Coronary artery (tissue), 2 donors: ENCODE data around the gene CFAP77.

Experiments used
- DNase-seq: peaks from one replicate; pipeline ENCODE4 v3.0.0-alpha.2; 2017; ENCODE audit warnings: low spot score
- H3K27ac ChIP-seq, 2 donors: fragments of 200-600 bp; sonication (generic); one replicate each; pipeline ENCODE4 v1.5.1; 2016 to 2019
- H3K4me3 ChIP-seq: fragments of 200-600 bp; sonication (generic); 2 replicates; pipeline ENCODE4 v1.5.1; 2016; ENCODE audit warnings: mild to moderate bottlenecking, moderate library complexity
- TF ChIP-seq, protein P1 (sequence below): fragments of 200-600 bp; sonication (generic); IDR thresholded peaks from one replicate; pipeline ENCODE4 v1.5.1; 2019; ENCODE audit warnings: antibody characterized with exemption

CFAP77 gene

DNA sequence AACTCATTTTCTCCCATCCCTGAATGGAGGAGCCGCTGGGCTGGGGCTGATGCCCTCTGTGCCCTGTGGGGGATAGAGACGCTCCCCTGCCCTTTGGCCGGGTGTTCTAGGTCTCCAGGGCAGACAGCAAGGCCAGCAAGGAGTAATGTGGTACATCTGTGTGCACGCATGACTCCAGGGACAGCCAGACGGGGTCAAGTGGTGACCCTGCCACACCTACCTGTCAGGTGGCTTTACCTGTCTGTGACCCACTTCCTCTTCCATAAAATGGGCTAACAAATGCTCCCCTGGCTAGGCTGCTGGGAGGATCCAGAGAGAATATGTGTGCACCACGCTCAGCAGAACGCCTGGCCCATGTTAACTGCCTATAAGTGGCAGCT lies 137.0 kb downstream of the CFAP77 start:
- H3K27ac ChIP-seq = no peak overlapping the region
- H3K4me3 ChIP-seq = no peak overlapping the region
- TF ChIP-seq, protein P1, sequence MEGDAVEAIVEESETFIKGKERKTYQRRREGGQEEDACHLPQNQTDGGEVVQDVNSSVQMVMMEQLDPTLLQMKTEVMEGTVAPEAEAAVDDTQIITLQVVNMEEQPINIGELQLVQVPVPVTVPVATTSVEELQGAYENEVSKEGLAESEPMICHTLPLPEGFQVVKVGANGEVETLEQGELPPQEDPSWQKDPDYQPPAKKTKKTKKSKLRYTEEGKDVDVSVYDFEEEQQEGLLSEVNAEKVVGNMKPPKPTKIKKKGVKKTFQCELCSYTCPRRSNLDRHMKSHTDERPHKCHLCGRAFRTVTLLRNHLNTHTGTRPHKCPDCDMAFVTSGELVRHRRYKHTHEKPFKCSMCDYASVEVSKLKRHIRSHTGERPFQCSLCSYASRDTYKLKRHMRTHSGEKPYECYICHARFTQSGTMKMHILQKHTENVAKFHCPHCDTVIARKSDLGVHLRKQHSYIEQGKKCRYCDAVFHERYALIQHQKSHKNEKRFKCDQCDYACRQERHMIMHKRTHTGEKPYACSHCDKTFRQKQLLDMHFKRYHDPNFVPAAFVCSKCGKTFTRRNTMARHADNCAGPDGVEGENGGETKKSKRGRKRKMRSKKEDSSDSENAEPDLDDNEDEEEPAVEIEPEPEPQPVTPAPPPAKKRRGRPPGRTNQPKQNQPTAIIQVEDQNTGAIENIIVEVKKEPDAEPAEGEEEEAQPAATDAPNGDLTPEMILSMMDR = no peak
- no peak for DNase-seq

DNA sequence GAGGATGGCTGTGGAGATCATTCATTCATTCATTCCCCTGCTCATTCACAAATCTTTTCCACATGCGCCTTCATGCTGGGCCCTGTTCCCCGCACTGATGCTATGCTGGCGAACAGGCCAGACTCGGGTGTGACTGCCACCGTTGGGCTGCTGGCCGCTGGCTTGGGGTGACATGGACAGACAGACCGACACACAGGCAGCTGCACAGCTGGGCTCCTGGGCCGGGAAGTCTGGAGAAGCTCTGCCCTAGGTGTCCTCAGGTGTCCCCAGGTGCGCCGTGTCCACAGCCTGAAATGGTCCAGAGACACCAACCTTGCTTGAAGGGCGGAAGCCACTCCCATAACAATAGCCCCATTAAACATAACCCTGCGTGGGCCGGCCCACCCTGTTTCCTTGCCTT lies 137.4 kb downstream of the CFAP77 start:
- H3K27ac ChIP-seq = no peak overlapping the region
- H3K4me3 ChIP-seq = no peak overlapping the region
- TF ChIP-seq, protein P1 = no peak
- DNase-seq = no peak

DNA sequence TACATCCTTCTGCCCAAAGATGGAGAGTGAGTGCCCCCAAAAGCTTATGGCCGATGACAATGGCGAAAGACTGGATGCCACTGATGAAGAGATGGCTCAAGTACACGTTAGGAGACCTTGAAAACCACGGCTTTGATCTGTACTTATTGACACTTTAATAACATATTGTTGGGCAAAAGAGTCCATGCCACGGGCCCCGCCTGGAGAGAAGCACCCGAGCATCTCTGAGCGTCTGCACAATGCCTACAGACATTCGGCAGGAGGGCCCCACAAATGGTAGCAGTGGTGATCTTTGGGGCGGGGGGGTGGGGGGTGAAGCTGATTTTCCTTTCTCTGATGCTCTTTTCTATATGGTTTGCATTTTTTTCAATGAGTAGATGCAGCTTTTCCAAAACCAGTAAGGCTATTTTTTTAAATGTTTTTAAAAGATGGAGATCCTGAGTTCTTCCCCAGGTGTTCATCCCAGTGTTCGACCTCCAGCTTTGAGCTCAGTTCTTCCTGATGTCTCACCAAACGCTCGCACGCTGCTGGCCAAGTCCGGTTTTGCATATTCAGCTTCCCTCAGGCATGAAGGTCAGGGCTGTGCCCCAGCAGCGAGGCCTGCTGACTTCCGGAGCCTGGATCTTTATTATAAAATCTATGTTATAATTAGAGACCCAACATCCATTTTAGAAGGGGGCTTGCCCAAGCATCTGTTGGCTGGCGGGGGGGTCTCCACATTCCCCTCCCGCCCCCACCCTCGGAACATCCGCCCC lies 138.1 kb downstream of the CFAP77 start:
- no peak for DNase-seq
- H3K27ac ChIP-seq = no peak overlapping the region
- no peak overlapping the region for H3K4me3 ChIP-seq
- TF ChIP-seq, protein P1 = no peak

DNA sequence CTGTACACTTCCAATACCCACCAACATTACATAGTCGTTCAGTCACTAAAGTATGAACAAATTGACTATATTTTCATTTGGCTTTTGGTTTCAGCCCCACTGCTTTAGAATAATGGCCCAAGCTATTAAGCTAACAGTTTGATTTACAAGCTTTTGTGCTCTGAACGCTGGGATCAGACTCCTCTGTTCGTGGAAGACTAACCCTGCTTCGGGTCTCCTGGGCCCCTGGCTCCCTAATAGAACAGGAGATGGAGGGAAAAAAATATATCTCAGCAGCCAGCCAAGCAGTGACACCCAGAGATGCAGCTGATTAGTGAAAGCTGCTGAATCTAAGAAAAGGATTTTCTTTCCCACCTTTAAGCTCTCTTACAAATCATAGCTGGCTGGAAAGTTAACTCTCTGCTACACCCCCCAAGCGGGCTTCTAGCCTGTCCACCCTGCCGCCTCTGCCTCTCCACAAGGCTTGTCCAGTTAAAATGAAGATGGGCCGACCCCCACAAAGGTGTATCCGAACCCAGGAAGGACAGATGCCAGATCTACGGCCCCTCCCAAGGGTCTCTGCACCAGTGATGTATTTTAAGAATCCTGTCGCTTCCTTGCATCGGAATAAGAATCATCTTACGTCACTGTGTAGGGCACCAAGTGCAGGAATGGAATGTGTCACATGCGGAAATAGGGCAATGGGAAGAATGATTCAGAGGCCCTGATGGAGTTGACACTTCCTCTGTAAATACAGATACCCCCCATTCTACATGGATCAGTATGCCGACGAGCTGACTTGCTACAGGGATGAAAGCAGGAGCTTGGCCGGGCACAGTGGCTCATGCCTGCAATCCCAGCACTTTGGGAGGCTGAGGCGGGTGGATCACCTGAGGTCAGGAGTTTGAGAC lies 139.0 kb downstream of the CFAP77 start:
- TF ChIP-seq, protein P1 = no peak
- Histone ChIP-seq H3K27ac (no peak overlapping the region), H3K4me3 (no peak overlapping the region)
- DNase-seq = no peak

DNA sequence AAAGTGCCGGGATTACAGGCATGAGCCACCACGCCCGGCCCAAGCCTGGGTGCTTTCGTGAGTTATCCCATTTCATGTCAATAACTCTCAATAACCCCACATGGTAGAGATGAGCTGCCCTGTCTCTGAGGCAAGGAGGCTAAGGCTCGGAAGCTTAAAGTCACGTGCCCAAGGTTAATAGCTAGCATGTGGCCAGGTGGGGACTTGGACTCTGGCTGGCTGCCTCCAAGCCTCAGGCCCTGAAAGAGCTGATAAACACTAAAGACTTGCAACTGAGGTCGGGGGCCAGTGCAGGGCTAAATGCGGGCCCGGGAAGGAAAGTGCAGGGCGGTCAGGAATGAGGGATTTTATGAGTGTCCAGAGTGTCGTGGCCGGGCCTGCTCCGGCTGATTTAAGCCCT lies 141.5 kb downstream of the CFAP77 start:
- no peak for DNase-seq
- no peak overlapping the region for H3K27ac ChIP-seq
- TF ChIP-seq, protein P1 = no peak
- no peak overlapping the region for H3K4me3 ChIP-seq

DNA sequence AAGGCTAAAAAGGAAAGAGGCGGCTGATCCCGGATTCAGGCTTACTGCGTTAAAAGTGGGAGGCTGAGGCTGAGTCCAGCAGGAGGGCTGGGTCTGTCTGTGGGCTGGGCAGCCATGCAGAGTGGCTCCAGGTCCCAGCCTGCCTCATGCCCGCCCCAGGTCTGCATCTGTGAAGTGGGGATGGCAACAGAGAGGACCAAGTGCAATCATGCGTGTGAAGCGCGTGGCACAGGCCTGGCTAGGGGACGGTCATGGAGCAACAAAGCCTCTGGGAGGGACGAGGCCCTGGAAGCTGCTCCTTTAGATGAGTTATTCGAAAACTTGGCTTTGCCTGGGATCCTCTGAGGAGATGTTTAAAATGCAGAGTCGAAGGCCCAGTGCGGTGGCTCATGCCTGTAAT lies 142.0 kb downstream of the CFAP77 start:
- no peak overlapping the region for H3K4me3 ChIP-seq
- no peak overlapping the region for H3K27ac ChIP-seq
- DNase-seq = no peak
- TF ChIP-seq, protein P1 = no peak
